ENCODE results near the gene EIF1AD. TPM values are rescaled to one million over a fixed set of nuclear protein-coding genes. Genes with fewer than 3 reads are reported as not detected.

Gene EIF1AD
- total and polyA plus RNA-seq, 2 of the 8 experiments (the other 6 are each of a cell fraction or from before 2014, with no cell fraction given) = 32.6 to 39.9 TPM

- Histone ChIP-seq H4K8ac (ENCODE audit: extremely low read depth, insufficient read depth, low read length) (peak overlapping the region; percentile 80; the same call in 1 of the 2 replicates), H4K5ac (ENCODE audit: insufficient read length, low read depth, low read length) (no peak overlapping the region), H2BK15ac (ENCODE audit: low read length) (no peak overlapping the region), H2AFZ (ENCODE audit: low read length) (no peak overlapping the region), H3K23ac (ENCODE audit: insufficient read length) (no peak overlapping the region), H3K79me1 (ENCODE audit: low read depth, low read length) (peaks cover 9% of the 10 kb centered on the region), H3K79me2 (ENCODE audit: control insufficient read depth in 1 of 2, insufficient read depth in 2 of 2, low read length in 2 of 2) (peaks cover 11 to 13% of the 10 kb centered on the region in 2 experiments), H3K56ac (replicated peaks; ENCODE audit: insufficient read length, low read depth, low read length) (no peak overlapping the region), H3K18ac (ENCODE audit: extremely low read depth, low read length) (no peak overlapping the region), H3K27ac (ENCODE audit: low read depth, low read length) (no peak overlapping the region), H3K9me3 (ENCODE audit: insufficient read depth in 2 of 2, low read depth in 1 of 2, low read length in 1 of 2) (no peaks in the 10 kb centered on the region), H3K36me3 (ENCODE audit: control insufficient read depth in 2 of 4, insufficient read depth in 4 of 4, low read length in 3 of 4) (no peaks in the 10 kb centered on the region), H2BK12ac (ENCODE audit: low read depth, low read length) (no peak overlapping the region), H2BK120ac (replicated peaks; ENCODE audit: low read depth, low read length) (no peak overlapping the region), H3K23me2 (ENCODE audit: low read depth, low read length) (peaks cover 12% of the 10 kb centered on the region; the same call in 1 of the 2 replicates), H3K4ac (replicated peaks; ENCODE audit: insufficient read length, low read depth, low read length) (no peak overlapping the region), H4K91ac (replicated peaks; ENCODE audit: insufficient read length, low read length) (no peak overlapping the region), H3K14ac (ENCODE audit: insufficient read length) (no peak overlapping the region), H4K20me1 (replicated peaks in 1 of 2; ENCODE audit: control insufficient read depth in 1 of 2, insufficient read depth in 2 of 2, low read length in 2 of 2) (no peaks in the 10 kb centered on the region), H3K4me1 (replicated peaks in 1 of 4; ENCODE audit: control insufficient read depth in 3 of 4, insufficient read depth in 4 of 4, low read length in 3 of 4) (peaks cover 0 to 14% (median 3%) of the 10 kb centered on the region in 4 experiments; a peak in 5 of 7 replicates), H3K4me2 (ENCODE audit: insufficient read depth in 1 of 2, low read depth in 2 of 2, low read length in 2 of 2) (no peak overlapping the region), H3K9ac (replicated peaks in 1 of 4; ENCODE audit: extremely low read depth in 1 of 4, low read depth in 3 of 4, low read length in 3 of 4) (peak overlapping the region in 1 of 4 experiments; percentile 43; a peak in 1 of 7 replicates), H2BK20ac (ENCODE audit: low read length) (no peak overlapping the region), H2BK5ac (ENCODE audit: low read depth, low read length) (no peak overlapping the region), H3K27me3 (replicated peaks in 1 of 4; ENCODE audit: control insufficient read depth in 3 of 4, extremely low read depth in 1 of 4, insufficient read depth in 3 of 4, low read length in 3 of 4) (no peaks in the 10 kb centered on the region), H2AK5ac (ENCODE audit: low read depth, low read length) (no peak overlapping the region), H3K4me3 (ENCODE audit: extremely low read depth in 1 of 4, insufficient read depth in 2 of 4, low read depth in 3 of 4, low read length in 4 of 4) (no peak overlapping the region)
- DNase-seq (ENCODE audit: low read depth in 1 of 2, low spot score in 2 of 2) (no peak), FAIRE-seq (no peak)
- POLR2A ChIA-PET (ENCODE audit: partially characterized antibody) = interaction anchor here (0.8 to 2.5 kb wide), 4 partner anchors 12 to 32 kb away, joined by 3 to 13 read pairs (median 3); partner anchors contain the start of gene TSGA10IP
- CTCF ChIA-PET (ENCODE audit: partially characterized antibody) = interaction anchor here (0.6 to 2.8 kb wide), 8 partner anchors 11 to 356 kb away, joined by 3 to 16 read pairs (median 3); partner anchors contain the start of gene CCDC85B
- 79% methylated on average over 4 of the region's 4 CpGs; no CpG with 5 or more reads in 1 of the 2 experiments for WGBS, 2 experiments (ENCODE audit: extremely low coverage in 1 of 2, insufficient coverage in 1 of 2, insufficient read length in 1 of 2, insufficient replicate concordance in 2 of 2, low coverage in 1 of 2, low lambda C conversion rate in 2 of 2, missing lambda C conversion rate in 1 of 2)
- TF ChIP-seq SP2 (IDR thresholded peaks at IDR 0.05; ENCODE audit: low read length) (no peak), CEBPB (IDR thresholded peaks at IDR 0.05; ENCODE audit: low read depth, low read length) (no peak), BCL11A (IDR thresholded peaks at IDR 0.05; ENCODE audit: low read depth in 2 of 2, low read length in 2 of 2) (no peak), RXRA (IDR thresholded peaks at IDR 0.05; ENCODE audit: insufficient read depth, low read depth, low read length) (no peak), RAD21 (IDR thresholded peaks at IDR 0.05 in 1 of 2, conservative IDR thresholded peaks at IDR 0.05 in 1 of 2; ENCODE audit: low read depth in 2 of 2, low read length in 2 of 2) (no peak), MAFK (IDR thresholded peaks at IDR 0.05; ENCODE audit: low read depth, low read length) (no peak), JUN (IDR thresholded peaks at IDR 0.05; ENCODE audit: low read depth, low read length) (no peak), NANOG (IDR thresholded peaks at IDR 0.05; ENCODE audit: insufficient read depth, low read depth, low read length, poor library complexity, severe bottlenecking) (no peak), YY1 (IDR thresholded peaks at IDR 0.05; ENCODE audit: low read depth, low read length) (no peak), SAP30 (IDR thresholded peaks at IDR 0.05; ENCODE audit: insufficient read depth, insufficient replicate concordance, low read length) (no peak), SIRT6 (IDR thresholded peaks at IDR 0.05; ENCODE audit: low read length) (no peak)
- TF ChIP-seq, protein P1, sequence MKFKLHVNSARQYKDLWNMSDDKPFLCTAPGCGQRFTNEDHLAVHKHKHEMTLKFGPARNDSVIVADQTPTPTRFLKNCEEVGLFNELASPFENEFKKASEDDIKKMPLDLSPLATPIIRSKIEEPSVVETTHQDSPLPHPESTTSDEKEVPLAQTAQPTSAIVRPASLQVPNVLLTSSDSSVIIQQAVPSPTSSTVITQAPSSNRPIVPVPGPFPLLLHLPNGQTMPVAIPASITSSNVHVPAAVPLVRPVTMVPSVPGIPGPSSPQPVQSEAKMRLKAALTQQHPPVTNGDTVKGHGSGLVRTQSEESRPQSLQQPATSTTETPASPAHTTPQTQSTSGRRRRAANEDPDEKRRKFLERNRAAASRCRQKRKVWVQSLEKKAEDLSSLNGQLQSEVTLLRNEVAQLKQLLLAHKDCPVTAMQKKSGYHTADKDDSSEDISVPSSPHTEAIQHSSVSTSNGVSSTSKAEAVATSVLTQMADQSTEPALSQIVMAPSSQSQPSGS (IDR thresholded peaks at IDR 0.05; ENCODE audit: low read length) = no peak
Measured at GRCh38 chr11:65958291-65958690, 43.7 kb downstream of the EIF1AD start.

All from H1 (cell line).